K562 (cell line): ENCODE results near the gene RSRP1. TPM values are rescaled to one million over a fixed set of nuclear protein-coding genes. Genes with fewer than 3 reads are reported as not detected.
A peak's percentile ranks its signal among the peaks of the same experiment; 100 is the strongest.

Experiments used
- BHLHE40 ChIP-seq: IDR thresholded peaks from 2 replicates; pipeline ENCODE4 v1.6.1; 2011; ENCODE audit warnings: low read length, improper control_type of control experiment
- BRCA1 ChIP-seq, 2 experiments: fragments of 450-650 bp in 1 of 2; sonication (generic) in 1 of 2; formaldehyde crosslinking in 1 of 2; IDR thresholded peaks; 2 replicates each; pipeline versions ENCODE4 v1.5.0 to v1.6.1; 2017 to 2020; ENCODE audit warnings: mild to moderate bottlenecking in 1 of 2, missing genetic modification reagents in 1 of 2
- CBX2 ChIP-seq: fragments of 200-600 bp; sonication (generic); IDR thresholded peaks from one replicate; pipeline ENCODE4 v1.6.1; 2012; ENCODE audit warnings: mild to moderate bottlenecking, low read length, inconsistent platforms; ENCODE audit not compliant: insufficient read depth, poor library complexity, severe bottlenecking
- CREB3 ChIP-seq: fragments of 450-650 bp; conservative IDR thresholded peaks from 2 replicates; pipeline ENCODE4 v1.6.1; 2016; ENCODE audit warnings: missing genetic modification characterization, low read depth, mild to moderate bottlenecking, missing compliant biosample characterization, moderate library complexity
- CTCF ChIP-seq, 3 experiments: IDR thresholded peaks in 2 of 3; conservative IDR thresholded peaks in 1 of 3; 2 replicates each; pipeline ENCODE4 v1.5.1; 2011 to 2012; ENCODE audit warnings: low read length in 3 of 3, mild to moderate bottlenecking in 3 of 3, control low read depth in 2 of 3, improper control_type of control experiment in 1 of 3, inconsistent platforms in 1 of 3, low read depth in 1 of 3, mixed read lengths in 1 of 3, moderate library complexity in 1 of 3; ENCODE audit not compliant: insufficient read depth in 2 of 3
- CTCFL ChIP-seq: IDR thresholded peaks from 2 replicates; pipeline ENCODE4 v1.6.1; 2011; ENCODE audit warnings: borderline replicate concordance, low read depth, mild to moderate bottlenecking, moderate library complexity, low read length; ENCODE audit not compliant: insufficient read depth, poor library complexity, severe bottlenecking
- DPF2 ChIP-seq: fragments of 450-650 bp; IDR thresholded peaks from 2 replicates; pipeline ENCODE4 v1.6.1; 2016
- EWSR1 ChIP-seq: fragments of 450-650 bp; IDR thresholded peaks from 2 replicates; pipeline ENCODE4 v1.6.1; 2018; ENCODE audit warnings: borderline replicate concordance, mild to moderate bottlenecking, low read depth, moderate library complexity; ENCODE audit not compliant: partially characterized antibody
- FIP1L1 ChIP-seq: fragments of 200-400 bp; formaldehyde crosslinking; IDR thresholded peaks from 2 replicates; pipeline ENCODE4 v1.6.1; 2018; ENCODE audit warnings: mild to moderate bottlenecking, low read depth, low read length; ENCODE audit not compliant: poor library complexity, severe bottlenecking
- FOXK2 ChIP-seq, 2 experiments: fragments of 450-650 bp; IDR thresholded peaks in 1 of 2; conservative IDR thresholded peaks in 1 of 2; 2 replicates each; pipeline ENCODE4 v1.6.1; 2016; ENCODE audit warnings: low read depth in 2 of 2, mild to moderate bottlenecking in 1 of 2
- HBP1 ChIP-seq: fragments of 450-650 bp; formaldehyde crosslinking; IDR thresholded peaks from 2 replicates; pipeline ENCODE4 v1.4.0; 2022; ENCODE audit warnings: missing genetic modification characterization
- IRF2 ChIP-seq: sonication (generic); formaldehyde crosslinking; IDR thresholded peaks from 2 replicates; pipeline ENCODE4 v1.8.1; 2022; ENCODE audit warnings: mild to moderate bottlenecking, missing genetic modification reagents
- KDM1A ChIP-seq, 2 experiments: fragments of 450-650 bp; IDR thresholded peaks; 2 replicates each; pipeline ENCODE4 v1.6.1; 2016; ENCODE audit warnings: mild to moderate bottlenecking in 2 of 2
- NFIC ChIP-seq: fragments of 450-650 bp; IDR thresholded peaks from 2 replicates; pipeline ENCODE4 v1.6.1; 2017; ENCODE audit warnings: mild to moderate bottlenecking, inconsistent platforms
- PCBP2 ChIP-seq: fragments of 200-400 bp; formaldehyde crosslinking; IDR thresholded peaks from 2 replicates; pipeline ENCODE4 v1.6.1; 2018; ENCODE audit warnings: low read length, low read depth, mild to moderate bottlenecking, moderate library complexity; ENCODE audit not compliant: poor library complexity, severe bottlenecking
- PHB ChIP-seq: fragments of 250-450 bp; sonication (Bioruptor Pico); IDR thresholded peaks from 2 replicates; pipeline ENCODE4 v1.5.0; 2021
- SMAD3 ChIP-seq: fragments of 450-650 bp; formaldehyde crosslinking; conservative IDR thresholded peaks from 2 replicates; pipeline ENCODE4 v1.4.0; 2020; ENCODE audit warnings: mild to moderate bottlenecking
- ZNF217 ChIP-seq: sonication (generic); formaldehyde crosslinking; IDR thresholded peaks from 2 replicates; pipeline ENCODE4 v1.8.0; 2022; ENCODE audit warnings: mild to moderate bottlenecking, missing genetic modification reagents
- ZNF23 ChIP-seq: fragments of 250-450 bp; sonication (Bioruptor Pico); IDR thresholded peaks from 2 replicates; pipeline ENCODE4 v1.4.0; 2020; ENCODE audit warnings: mild to moderate bottlenecking
- ZNF354B ChIP-seq: fragments of 250-450 bp; sonication (Bioruptor Pico); IDR thresholded peaks from 2 replicates; pipeline ENCODE4 v1.4.0; 2020
- ZNF586 ChIP-seq: fragments of 450-650 bp; formaldehyde crosslinking; conservative IDR thresholded peaks from 2 replicates; pipeline ENCODE4 v1.4.0; 2020; ENCODE audit warnings: mild to moderate bottlenecking, moderate library complexity
- polyA plus RNA-seq, 8 experiments: library from polyadenylated mRNA; depleted of rRNA in 4 of 8; stranded (reverse) in 5 of 8; unstranded in 3 of 8; fragments of >200 nt; fragmentation: Nextera tagmentation in 2 of 8; fragmentation: Illumina TruSeq in 1 of 8; extraction: Ambion mirVana in 2 of 8; extraction: Trizol in 1 of 8; gene quantifications; 2 replicates each; pipeline versions ENCODE4 v1.2.1 to v1.2.3, GENCODE V29; 2011 to 2014; ENCODE audit warnings: inconsistent platforms in 1 of 8, missing spikeins in 1 of 8
- total RNA-seq, 7 experiments: library from RNA; depleted of rRNA in 6 of 7; stranded (reverse); fragments of >200 nt in 6 of 7; fragmentation: Illumina TruSeq in 2 of 7; extraction: Trizol in 2 of 7; gene quantifications; 2 replicates each; pipeline versions ENCODE4 v1.2.1 to v1.2.3, GENCODE V29; 2011 to 2021; ENCODE audit warnings: low replicate concordance in 1 of 7

The RSRP1 gene
- total and polyA plus RNA-seq, 9 of the 15 experiments (the other 6 are each of a cell fraction or from before 2014, with no cell fraction given): 27.2 to 283 (median 146) TPM

- TF ChIP-seq CTCF (IDR thresholded peaks at IDR 0.05 in 2 of 3, conservative IDR thresholded peaks at IDR 0.05 in 1 of 3; ENCODE audit: insufficient read depth in 2 of 3, low read depth in 1 of 3, low read length in 3 of 3) (peak; percentile 64 to 88 (median 79)), CBX2 (no peak), EWSR1 (no peak), PCBP2 (no peak), ZNF23 (CRISPR knock-in tag) (no peak), KDM1A (IDR thresholded peaks at IDR 0.05) (peak; percentile 35 to 48; a peak in 2 of 4 replicates), BRCA1 (IDR thresholded peaks at IDR 0.05) (no peak), BRCA1 (CRISPR knock-in tag; IDR thresholded peaks at IDR 0.05) (no peak), SMAD3 (CRISPR knock-in tag) (no peak), ZNF217 (CRISPR knock-in tag) (no peak), IRF2 (CRISPR knock-in tag) (no peak), CREB3 (tag) (no peak), ZNF586 (CRISPR knock-in tag) (no peak), FIP1L1 (no peak), PHB (no peak), NFIC (no peak), HBP1 (CRISPR knock-in tag) (no peak), DPF2 (no peak), FOXK2 (conservative IDR thresholded peaks at IDR 0.05 in 1 of 2, IDR thresholded peaks at IDR 0.05 in 1 of 2; ENCODE audit: low read depth in 2 of 2) (no peak), ZNF354B (no peak), CTCFL (peak; percentile 4), BHLHE40 (no peak)
Measured at GRCh38 chr1:25204797-25205480, 42.3 kb downstream of the RSRP1 start (continued).
